Loucy (cell line): ENCODE measurements around the gene CBX3.

ENCODE experiments used
- CTCF ChIP-seq: fragments of 200-600 bp; sonication (generic); conservative IDR thresholded peaks from 2 replicates; pipeline ENCODE4 v1.5.1; 2014; ENCODE audit warnings: mild to moderate bottlenecking, antibody characterized with exemption, low read length
- EZH2phosphoT487 ChIP-seq: fragments of 200-600 bp; IDR thresholded peaks from 2 replicates; pipeline ENCODE4 v1.6.1; 2018; ENCODE audit warnings: antibody characterized with exemption, mild to moderate bottlenecking, moderate library complexity, borderline replicate concordance

GRCh38 chr7:26227987-26228386 is 26.4 kb downstream of the CBX3 start:
- TF ChIP-seq CTCF, result no peak
- TF ChIP-seq EZH2phosphoT487, result no peak
